Measurements from ENCODE around the gene GALE. TPM values are rescaled to one million over a fixed set of nuclear protein-coding genes. Genes with fewer than 3 reads are reported as not detected.
A peak's percentile ranks its signal among the peaks of the same experiment; 100 is the strongest.
"Not testable (repeated sequence)": the region's sequence is repeated elsewhere in the genome, so short reads cannot be mapped to it uniquely, and the experiment has no call there.

GALE gene
- total and polyA plus RNA-seq, 2 donors from 2014 or later, result 68.1 to 73.7 TPM

DNA sequence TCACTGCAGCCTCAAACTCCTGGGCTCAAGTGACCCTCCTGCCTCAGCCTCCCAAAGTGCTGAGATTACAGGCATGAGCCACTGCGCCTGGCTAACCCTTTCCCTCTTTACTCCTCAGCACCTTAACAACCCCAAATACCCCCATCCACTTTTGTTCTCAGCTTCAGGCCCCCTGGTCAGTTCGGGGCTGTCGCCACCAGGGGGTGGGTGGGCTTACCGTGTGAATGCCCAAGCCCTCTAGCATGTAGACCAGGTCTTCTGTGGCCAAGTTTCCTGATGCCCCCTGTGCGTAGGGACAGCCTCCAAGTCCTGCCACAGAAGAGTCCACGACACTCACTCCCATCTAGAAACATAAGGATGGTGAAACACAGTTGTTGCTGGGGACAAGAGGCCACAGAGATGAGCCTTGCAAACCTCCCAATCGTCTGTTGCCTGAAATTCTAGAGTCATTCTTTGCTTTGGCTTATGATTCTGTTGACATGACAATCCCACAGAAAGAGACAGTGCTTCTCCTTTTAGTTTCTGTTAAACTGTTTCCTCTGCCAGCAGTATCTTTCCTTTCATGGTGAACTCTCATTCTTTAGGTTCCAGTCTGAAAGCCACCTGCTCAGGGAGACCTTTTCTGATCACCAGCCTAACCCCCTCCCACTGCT, 3.8 kb upstream of the GALE start:
- Histone ChIP-seq H3K36me3 (ENCODE audit: control insufficient read depth in 2 of 3, insufficient read depth in 3 of 3, low read length in 3 of 3) (peaks cover 3 to 23% (median 13%) of the 10 kb centered on the region in 3 donors), H3K4me1 (ENCODE audit: control insufficient read depth in 2 of 3, insufficient read depth in 2 of 3, low read depth in 1 of 3, low read length in 3 of 3) (peaks cover 0 to 13% (median 10%) of the 10 kb centered on the region in 3 donors), H3K9ac (ENCODE audit: low read length in 3 of 3) (no peak overlapping the region), H3K27ac (ENCODE audit: low read depth in 2 of 2, low read length in 2 of 2) (no peak overlapping the region), H3K27me3 (ENCODE audit: control insufficient read depth, insufficient read depth, low read length) (no peaks in the 10 kb centered on the region), H3K4me3 (ENCODE audit: low read length in 3 of 3) (no peak overlapping the region), H3K9me3 (ENCODE audit: control insufficient read depth in 2 of 3, insufficient read depth in 1 of 3, low read length in 3 of 3) (no peaks in the 10 kb centered on the region)
- intact Hi-C loops (cut with DNase I), result no loop called here
- FAIRE-seq, result no peak
- DNase-seq, result no peak
- TF ChIP-seq, protein P1, sequence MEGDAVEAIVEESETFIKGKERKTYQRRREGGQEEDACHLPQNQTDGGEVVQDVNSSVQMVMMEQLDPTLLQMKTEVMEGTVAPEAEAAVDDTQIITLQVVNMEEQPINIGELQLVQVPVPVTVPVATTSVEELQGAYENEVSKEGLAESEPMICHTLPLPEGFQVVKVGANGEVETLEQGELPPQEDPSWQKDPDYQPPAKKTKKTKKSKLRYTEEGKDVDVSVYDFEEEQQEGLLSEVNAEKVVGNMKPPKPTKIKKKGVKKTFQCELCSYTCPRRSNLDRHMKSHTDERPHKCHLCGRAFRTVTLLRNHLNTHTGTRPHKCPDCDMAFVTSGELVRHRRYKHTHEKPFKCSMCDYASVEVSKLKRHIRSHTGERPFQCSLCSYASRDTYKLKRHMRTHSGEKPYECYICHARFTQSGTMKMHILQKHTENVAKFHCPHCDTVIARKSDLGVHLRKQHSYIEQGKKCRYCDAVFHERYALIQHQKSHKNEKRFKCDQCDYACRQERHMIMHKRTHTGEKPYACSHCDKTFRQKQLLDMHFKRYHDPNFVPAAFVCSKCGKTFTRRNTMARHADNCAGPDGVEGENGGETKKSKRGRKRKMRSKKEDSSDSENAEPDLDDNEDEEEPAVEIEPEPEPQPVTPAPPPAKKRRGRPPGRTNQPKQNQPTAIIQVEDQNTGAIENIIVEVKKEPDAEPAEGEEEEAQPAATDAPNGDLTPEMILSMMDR (IDR thresholded peaks at IDR 0.05; ENCODE audit: borderline replicate concordance, extremely low read depth, insufficient read depth), result no peak

DNA sequence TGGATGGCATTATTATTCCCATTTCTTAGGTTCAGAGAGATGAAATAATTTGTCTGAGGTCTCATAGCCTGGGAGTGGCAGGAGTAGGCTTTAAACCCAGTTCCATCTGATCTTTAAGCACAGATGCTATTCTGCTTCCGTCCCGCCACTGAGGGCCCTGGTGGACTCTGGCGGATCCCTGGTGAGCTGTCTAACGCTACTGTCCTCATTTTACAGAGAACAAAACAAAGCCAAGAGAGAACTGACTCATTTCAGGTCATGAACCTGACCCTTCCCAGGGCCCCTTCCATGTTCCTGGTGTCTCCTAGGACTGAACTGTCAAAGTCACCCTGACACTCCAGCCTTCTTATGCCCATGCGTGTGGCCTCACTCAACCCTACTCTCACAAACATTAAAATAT, 3.1 kb upstream of the GALE start:
- no peaks in the 10 kb centered on the region for H3K9me3 ChIP-seq (ENCODE audit: control insufficient read depth in 2 of 3, insufficient read depth in 1 of 3, low read length in 3 of 3)
- H3K27ac ChIP-seq (ENCODE audit: low read depth in 2 of 2, low read length in 2 of 2), result no peak overlapping the region
- intact Hi-C loops (cut with DNase I), result no loop called here
- FAIRE-seq, result no peak
- H3K27me3 ChIP-seq (ENCODE audit: control insufficient read depth, insufficient read depth, low read length), result no peaks in the 10 kb centered on the region
- H3K9ac ChIP-seq (ENCODE audit: low read length in 3 of 3), result no peak overlapping the region
- no peak overlapping the region for H3K4me3 ChIP-seq (ENCODE audit: low read length in 3 of 3)
- peaks cover 0 to 18% (median 13%) of the 10 kb centered on the region in 3 donors for H3K4me1 ChIP-seq (ENCODE audit: control insufficient read depth in 2 of 3, insufficient read depth in 2 of 3, low read depth in 1 of 3, low read length in 3 of 3)
- DNase-seq, result no peak
- peaks cover 3 to 23% (median 13%) of the 10 kb centered on the region in 3 donors for H3K36me3 ChIP-seq (ENCODE audit: control insufficient read depth in 2 of 3, insufficient read depth in 3 of 3, low read length in 3 of 3)
- TF ChIP-seq, protein P1 (IDR thresholded peaks at IDR 0.05; ENCODE audit: borderline replicate concordance, extremely low read depth, insufficient read depth), result no peak

DNA sequence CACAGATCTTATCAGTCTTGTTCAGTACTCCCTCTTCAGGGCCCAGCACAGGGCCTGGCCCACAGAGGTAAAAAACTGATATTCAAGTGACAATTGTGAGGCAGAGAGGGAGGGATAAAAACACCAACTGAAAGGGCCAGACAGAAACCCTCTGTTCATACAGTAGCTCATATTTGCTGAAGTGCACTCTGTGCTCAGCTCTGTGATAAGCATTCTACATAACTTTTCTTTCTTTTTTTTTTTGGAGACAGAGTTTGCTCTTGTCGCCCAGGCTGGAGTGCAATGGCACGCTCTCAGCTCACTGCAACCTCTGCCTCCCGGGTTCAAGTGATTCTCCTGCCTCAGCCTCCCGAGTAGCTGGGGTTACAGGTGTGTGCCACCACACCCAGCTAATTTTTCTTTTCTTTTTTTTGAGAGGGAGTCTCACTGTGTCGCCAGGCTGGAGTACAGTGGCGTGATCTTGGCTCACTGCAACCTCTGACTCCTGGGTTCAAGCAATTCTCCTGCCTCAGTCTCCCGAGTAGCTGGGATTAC, 2.3 kb upstream of the GALE start:
- DNase-seq; H3K4me3 ChIP-seq (ENCODE audit: low read length in 3 of 3); H3K9ac ChIP-seq (ENCODE audit: low read length in 3 of 3); H3K27me3 ChIP-seq (ENCODE audit: control insufficient read depth, insufficient read depth, low read length); intact Hi-C loops (cut with DNase I); FAIRE-seq; H3K9me3 ChIP-seq (ENCODE audit: control insufficient read depth in 2 of 3, insufficient read depth in 1 of 3, low read length in 3 of 3); H3K27ac ChIP-seq (ENCODE audit: low read depth in 2 of 2, low read length in 2 of 2): not testable (repeated sequence)
- peaks cover 0 to 21% (median 12%) of the 10 kb centered on the region in 3 donors for H3K36me3 ChIP-seq (ENCODE audit: control insufficient read depth in 2 of 3, insufficient read depth in 3 of 3, low read length in 3 of 3)
- H3K4me1 ChIP-seq (ENCODE audit: control insufficient read depth in 2 of 3, insufficient read depth in 2 of 3, low read depth in 1 of 3, low read length in 3 of 3), result peaks cover 0 to 22% (median 14%) of the 10 kb centered on the region in 3 donors

DNA sequence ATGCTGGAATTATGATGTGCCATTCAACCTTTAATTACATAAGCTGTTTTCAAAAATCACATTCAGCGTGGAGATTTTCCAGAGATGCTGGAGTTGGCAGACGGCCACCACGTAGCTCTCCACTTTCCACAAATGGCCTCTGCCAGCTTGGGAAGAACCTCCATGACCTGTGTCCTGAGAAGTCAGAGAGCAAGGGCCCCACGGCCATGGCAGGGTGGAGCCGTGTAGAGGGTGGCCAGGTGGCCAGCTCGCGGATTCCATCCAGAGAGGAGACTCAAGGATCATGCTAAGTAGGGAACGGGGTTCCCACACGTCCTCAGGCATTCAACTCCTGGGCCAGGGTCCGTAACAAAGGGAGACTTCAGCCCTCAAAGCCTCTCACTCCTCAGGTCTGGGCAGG, 1.3 kb upstream of the GALE start:
- peak overlapping the region in 1 of 3 donors; percentile 87 for H3K4me3 ChIP-seq (ENCODE audit: low read length in 3 of 3)
- H3K27ac ChIP-seq (ENCODE audit: low read depth in 2 of 2, low read length in 2 of 2), result peak overlapping the region in 1 of 2 donors; percentile 96
- FAIRE-seq (no peak), DNase-seq (no peak)
- H3K4me1 ChIP-seq (ENCODE audit: control insufficient read depth in 2 of 3, insufficient read depth in 2 of 3, low read depth in 1 of 3, low read length in 3 of 3), result peaks cover 0 to 25% (median 14%) of the 10 kb centered on the region in 3 donors
- H3K36me3 ChIP-seq (ENCODE audit: control insufficient read depth in 2 of 3, insufficient read depth in 3 of 3, low read length in 3 of 3), result peaks cover 0 to 12% (median 4%) of the 10 kb centered on the region in 3 donors
- H3K9me3 ChIP-seq (ENCODE audit: control insufficient read depth in 2 of 3, insufficient read depth in 1 of 3, low read length in 3 of 3), result no peaks in the 10 kb centered on the region
- no peaks in the 10 kb centered on the region for H3K27me3 ChIP-seq (ENCODE audit: control insufficient read depth, insufficient read depth, low read length)
- TF ChIP-seq, protein P1 (IDR thresholded peaks at IDR 0.05; ENCODE audit: borderline replicate concordance, extremely low read depth, insufficient read depth), result no peak
- intact Hi-C loops (cut with DNase I), result no loop called here
- H3K9ac ChIP-seq (ENCODE audit: low read length in 3 of 3), result peak overlapping the region in 1 of 3 donors; percentile 84

All from kidney (tissue), 14 donors.